DMS79 treated with DMSO at 0.1 percent for 48 hours (cell line): ENCODE measurements around the gene HSDL2.
A peak's percentile ranks its signal among the peaks of the same experiment; 100 is the strongest.
"Not testable (repeated sequence)": the region's sequence is repeated elsewhere in the genome, so short reads cannot be mapped to it uniquely, and the experiment has no call there.

Source experiments
- DNase-seq: peaks from one replicate; lab custom pipeline; 2025; lab: John Stamatoyannopoulos, UW

The HSDL2 gene

GRCh38 chr9:112366591-112366990 is 13.3 kb upstream of the HSDL2 start:
- no peak for DNase-seq

- no peak for DNase-seq
These were observed 12.4 kb upstream of the HSDL2 start for GRCh38 chr9:112367465-112367864.

DNA sequence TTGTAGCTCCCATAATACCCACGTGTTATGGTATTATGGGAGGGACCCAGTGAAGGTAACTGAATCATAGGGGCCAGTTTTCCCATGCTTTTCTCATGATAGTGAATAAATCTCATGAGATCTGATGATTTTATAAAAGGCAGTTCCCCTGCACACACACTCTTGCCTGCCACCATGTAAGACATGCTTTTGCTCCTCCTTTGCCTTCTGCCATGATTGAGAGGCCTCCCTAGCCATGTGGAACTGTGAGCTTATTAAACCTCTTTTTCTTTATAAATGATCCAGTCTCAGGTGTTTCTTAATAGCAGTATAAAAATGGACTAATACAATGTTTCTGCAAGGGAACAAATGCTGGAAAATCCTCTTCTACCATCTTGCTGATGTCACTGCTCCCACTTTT is 10.1 kb upstream of the HSDL2 start:
- no peak for DNase-seq

DNA sequence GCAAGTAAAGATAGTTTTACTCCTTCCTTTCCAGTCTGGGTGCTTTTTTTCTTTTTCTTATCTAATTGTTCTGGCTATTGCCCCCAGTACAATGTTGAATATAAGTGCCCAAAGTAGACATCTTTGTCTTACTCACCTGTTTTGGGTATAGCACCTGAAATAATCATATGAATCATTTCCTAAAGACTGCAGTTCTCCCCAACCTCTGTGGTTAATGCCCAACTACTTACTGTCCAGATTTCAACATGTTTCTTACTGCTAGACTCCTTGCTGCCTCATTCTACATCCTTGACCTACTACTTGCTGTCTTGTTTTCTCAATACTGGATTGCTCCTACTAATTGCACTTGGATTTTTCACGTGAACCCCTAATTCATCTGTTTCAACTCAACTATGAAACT is 8.8 kb upstream of the HSDL2 start:
- DNase-seq, result no peak

GRCh38 chr9:112373666-112374065 is 6.2 kb upstream of the HSDL2 start:
- DNase-seq, result not testable (repeated sequence)

GRCh38 chr9:112374232-112374631 is 5.7 kb upstream of the HSDL2 start:
- not testable (repeated sequence) for DNase-seq

GRCh38 chr9:112375361-112375760 is 4.5 kb upstream of the HSDL2 start:
- DNase-seq, result no peak

- no peak for DNase-seq
These were observed 2.8 kb upstream of the HSDL2 start for GRCh38 chr9:112377087-112377486.

DNA sequence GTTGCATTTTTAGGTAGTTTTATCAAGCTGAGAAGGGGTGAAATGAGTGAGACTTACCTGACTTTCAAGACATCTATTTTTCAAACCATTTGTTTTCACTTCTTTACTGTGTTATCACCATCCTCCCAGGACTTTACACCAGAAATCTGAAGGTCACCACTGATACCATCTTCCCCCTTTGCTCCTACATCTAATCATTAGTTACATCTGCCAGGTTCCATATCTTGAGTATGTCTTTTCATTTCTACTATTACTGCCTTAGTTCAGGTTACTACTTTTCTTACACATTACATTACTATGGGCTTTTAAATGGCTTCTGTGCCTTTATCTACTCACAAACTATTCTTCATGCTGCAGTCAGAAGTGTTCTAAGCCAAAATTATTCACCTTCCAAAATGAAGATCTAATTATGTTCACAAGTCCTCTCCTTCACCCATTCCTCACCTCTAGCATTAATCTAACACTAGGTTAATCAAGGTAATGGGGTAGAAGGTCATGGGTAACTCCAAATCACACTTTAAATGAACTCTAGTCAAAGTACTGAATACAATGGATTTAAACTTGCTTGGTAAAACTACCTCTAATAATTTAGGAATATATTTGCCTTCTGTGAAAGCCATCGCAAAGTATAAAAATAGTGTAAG is 2.1 kb upstream of the HSDL2 start:
- peak; percentile 41 for DNase-seq

DNA sequence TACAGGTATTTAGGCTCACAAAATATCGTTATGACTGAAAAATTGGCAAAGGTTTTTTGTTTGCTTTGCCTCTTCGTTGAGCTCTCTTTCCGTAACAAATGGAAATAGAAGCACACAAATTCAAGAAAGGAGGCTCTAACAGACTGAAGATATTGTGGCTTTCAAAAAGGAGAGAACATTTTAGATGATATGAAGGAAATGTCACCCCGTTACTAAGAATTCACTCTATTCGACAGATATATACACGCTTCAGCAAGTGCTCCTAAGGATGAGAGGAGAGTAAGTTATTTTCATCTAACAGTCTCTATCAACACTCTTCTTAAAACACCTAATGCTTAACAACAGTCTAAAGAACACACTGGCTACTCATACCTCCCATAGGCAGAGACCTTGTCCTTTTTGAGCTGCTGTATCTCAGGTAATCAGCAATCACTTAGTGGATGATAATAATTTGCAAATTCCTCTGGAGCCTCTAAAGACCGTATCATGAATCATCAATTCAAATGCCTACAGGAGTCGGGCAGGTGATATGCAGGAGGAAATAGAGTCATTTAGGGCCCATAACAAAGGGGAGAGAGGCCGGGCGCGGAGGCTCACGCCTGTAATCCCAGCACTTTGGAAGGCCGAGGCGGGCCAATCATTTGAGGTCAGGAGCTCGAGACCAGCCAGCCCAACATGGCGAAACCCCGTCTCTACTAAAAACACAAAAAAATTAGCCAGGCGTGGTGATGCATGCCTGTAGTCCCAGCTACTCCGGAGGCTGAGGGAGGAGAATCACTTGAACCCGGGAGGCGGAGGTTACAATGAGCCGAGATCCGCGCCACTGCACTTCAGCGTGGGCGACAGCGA is 1.4 kb upstream of the HSDL2 start:
- DNase-seq, result peak; percentile 36

DNA sequence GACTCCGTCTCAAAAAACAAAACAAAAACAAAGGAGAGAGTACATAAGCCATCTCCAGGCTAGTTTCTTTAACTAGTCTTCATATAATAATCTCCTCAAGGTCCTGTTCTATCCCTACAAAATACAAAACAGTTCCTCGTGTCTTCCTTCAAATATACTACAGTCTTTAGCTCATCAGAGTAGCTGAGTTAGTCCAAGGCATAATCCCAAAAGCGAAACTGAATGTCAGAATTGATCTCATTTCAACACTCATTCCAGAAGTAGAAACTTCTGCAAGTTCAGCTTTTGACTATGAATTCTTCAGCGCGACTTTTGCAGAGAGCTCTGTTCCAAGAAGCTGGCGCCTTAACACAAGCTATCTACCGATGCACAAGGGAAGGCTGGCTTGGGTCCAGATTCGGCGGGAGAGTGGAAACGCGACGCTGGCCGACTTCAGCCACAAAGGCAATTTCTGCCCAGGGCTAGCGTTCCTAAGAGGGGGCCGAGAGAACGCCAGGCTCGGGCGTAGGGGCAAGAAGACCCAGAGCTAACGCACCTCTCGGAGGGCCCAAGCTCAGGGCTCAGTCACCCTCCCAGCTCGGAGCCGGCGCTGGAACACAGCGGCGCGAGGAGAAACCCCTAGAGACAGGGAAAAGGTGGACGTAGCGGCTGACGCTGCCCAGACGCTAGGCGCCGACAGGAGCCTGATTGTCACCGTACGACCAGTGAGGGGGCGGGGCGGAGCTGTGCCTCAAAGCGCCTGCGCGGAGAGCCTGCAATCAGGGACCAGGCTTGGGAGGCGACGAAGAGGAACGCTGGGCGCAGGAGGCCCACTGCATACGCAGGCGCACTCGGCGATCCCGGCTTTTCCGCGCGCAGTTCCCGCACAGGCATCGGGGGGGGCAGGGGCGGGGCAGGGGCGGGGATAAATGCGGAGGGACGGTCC is 469 bp upstream of the HSDL2 start:
- DNase-seq, result peak; percentile 98

DNA sequence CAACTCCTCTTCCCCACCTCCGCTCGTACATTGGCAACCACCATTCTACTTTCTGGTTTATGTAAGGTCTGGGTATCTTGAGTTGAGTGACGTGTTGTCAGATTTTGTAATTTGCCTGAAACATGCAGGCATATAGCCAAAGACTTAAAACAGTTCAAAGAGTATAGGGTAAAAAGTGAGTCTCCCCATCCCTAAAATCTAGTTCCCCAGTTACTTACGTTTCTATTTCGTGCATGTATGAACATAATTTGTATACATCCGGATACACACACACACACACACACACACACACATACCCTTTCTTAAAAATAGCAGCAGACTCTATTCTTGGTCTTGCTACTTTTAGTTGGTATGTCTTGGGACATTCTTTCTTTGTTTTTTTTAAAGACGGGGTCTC is 915 bp downstream of the HSDL2 start:
- peak; percentile 38 for DNase-seq

GRCh38 chr9:112382066-112382465 is 2.2 kb downstream of the HSDL2 start:
- DNase-seq, result no peak

DNA sequence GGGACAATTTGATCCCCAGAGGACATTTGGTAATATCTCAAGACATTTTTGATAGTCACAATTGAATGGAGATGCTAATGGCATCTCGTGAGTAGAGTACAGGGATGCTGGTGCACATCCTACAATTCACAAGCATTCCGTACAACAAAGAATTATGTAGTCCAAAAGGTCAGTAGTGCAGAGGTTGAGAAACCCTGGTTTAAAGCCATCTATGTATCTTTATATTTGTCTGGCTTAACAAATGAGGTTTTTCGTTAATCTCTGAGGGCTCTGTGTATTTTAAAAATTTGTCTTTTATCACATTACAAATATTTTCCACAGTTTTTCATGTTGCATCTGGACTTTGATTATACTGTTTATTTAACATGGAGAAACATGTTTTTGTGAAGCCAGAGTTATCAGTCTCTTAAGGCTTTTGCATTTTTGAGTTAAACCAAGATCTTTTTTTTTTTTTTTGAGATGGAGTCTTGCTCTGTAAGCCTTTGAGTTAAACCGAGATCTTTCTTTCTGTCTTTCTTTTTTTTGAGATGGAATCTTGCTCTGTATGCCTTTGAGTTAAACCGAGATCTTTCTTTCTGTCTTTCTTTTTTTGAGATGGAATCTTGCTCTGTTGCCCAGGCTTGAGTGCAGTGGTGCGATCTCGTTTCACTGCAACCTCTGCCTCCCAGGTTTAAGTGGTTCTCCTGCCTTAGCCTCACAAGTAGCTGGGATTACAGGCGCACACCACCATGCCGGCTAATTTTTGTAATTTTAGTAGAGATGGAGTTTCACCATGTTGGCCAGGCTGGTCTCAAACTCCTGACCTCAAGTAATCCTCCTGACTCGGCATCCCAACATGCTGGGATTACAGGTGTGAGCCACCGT is 2.8 kb downstream of the HSDL2 start:
- no peak for DNase-seq

DNA sequence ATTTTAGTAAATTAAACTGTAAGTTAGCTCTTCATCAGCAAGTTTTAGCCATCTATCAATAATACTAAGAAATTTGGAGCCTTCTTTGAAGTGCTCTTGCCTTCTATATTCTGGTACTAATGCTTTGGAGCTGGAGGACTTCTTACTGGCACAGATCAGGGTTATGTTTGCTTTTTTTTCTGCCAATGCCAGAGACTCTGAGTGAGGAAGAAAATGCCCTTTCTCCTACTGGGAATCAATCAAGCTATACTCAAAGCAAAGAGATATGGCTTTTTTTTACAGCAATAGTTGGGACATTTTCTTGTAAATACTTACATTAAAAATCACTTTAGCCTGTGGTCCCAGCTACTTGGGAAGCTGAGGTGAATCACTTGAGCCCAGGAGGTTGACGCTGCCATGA is 4.3 kb downstream of the HSDL2 start:
- DNase-seq, result no peak

DNA sequence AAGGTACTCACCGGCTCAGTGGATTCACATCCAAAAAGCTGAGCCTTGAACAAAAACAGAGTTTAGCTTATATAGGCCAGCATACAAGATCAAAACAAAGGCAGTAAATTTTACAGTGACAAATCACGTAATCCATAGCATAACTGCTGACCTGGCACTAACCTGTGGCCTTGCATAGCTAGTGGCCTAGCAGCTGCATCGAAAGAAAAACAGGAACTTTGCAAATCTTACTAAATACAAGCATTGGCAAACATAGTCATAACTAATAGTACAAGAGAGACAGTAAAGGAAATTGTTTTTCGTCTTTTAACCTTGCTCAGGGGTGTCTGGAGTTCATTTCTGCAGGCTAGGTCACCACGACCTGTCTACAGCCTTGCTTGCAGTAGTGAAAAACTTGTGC is 4.8 kb downstream of the HSDL2 start:
- DNase-seq, result no peak

DNA sequence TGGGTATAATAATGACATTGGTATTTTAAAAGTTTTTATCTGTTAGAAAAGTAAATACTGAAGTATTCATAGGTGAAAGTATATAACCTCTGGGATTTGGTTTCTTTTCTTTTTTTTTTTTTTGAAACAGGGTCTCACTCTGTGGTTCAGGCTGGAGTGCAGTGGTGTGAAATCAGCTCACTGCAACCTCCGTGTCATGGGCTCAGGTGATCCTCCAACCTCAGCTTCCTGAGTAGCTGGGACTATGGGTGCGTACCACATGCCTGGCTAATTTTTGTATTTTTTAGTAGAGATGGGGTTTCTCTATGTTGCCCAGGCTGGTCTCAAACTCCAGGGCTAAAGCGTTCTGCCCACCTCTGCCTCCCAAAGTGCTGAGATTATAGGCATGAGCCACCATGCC is 7.2 kb downstream of the HSDL2 start:
- no peak for DNase-seq

DNA sequence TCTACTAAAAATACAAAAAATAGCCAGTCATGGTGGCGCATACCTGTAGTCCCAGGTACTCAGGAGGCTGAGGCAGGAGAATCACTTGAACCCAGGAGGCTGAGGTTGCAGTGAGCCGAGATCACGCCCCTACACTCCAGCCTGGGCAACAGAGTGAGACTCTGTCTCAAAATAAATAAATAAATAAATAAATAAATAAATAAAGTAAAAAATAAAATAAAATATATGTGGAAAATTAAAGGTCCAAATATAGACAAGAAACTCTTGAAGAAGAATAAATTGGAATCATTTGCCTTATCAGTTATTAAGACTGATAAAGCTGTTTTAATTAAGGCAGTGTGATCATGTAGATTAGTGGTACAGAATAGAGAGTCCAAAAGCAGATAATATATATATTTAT is 10.0 kb downstream of the HSDL2 start:
- not testable (repeated sequence) for DNase-seq

DNA sequence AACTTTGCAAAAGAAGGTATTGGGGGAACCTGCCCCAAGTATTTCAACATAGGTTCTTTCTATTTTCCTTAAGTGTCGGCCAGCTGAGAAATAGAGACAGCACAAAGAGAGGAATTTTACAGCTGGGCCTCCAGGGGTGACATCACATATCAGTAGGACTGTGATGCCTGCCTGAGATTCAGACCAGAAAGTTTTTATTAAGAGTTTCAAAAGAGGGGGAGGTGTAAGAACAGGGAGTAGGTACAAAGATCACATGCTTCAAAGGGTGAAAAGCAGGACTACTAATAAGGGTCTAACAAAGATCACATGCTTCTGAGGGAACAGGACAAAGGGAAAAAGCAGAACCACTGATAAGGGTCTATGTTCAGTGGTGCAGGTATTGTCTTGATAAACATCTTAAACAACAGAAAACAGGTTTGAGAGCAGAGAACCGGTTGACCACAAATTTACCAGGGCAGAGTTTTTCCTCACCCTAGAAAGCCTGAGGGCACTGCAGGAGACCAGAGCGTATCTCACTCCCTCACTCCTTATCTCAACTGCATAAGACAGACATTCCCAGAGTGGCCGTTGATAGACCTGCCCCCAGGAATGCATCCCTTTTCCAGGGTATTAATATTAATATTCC is 12.1 kb downstream of the HSDL2 start:
- not testable (repeated sequence) for DNase-seq

DNA sequence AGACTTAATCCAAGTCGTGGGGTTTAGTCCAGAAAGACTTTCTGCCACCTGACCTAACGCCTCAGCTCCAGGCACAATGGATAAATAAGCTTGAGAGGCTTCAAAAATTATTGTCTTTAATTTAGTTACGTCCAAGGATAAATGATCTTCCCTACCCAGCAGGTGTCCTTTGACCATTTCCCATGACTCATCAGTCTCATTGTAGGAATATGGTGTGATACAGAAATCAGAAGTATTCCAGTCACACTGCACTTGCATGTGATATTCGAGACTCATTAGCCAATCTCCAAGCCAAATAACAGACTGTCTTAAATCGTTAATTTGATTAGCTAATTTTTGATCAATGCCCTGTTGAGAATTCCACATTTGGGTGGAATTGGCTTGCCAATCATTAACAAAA is 13.2 kb downstream of the HSDL2 start:
- not testable (repeated sequence) for DNase-seq

GRCh38 chr9:112396416-112396815 is 16.5 kb downstream of the HSDL2 start:
- DNase-seq, result no peak
